K562 (cell line): Measurements from ENCODE around the gene SLC2A9.

ENCODE experiments used
- CTCF ChIP-seq, 3 experiments: IDR thresholded peaks in 2 of 3; conservative IDR thresholded peaks in 1 of 3; 2 replicates each; pipeline ENCODE4 v1.5.1; 2011 to 2012; ENCODE audit warnings: low read length in 3 of 3, mild to moderate bottlenecking in 3 of 3, control low read depth in 2 of 3, improper control_type of control experiment in 1 of 3, inconsistent platforms in 1 of 3, low read depth in 1 of 3, mixed read lengths in 1 of 3, moderate library complexity in 1 of 3; ENCODE audit not compliant: insufficient read depth in 2 of 3
- HMGXB4 ChIP-seq: sonication (generic); formaldehyde crosslinking; IDR thresholded peaks from 2 replicates; pipeline ENCODE4 v1.8.1; 2023; ENCODE audit warnings: mild to moderate bottlenecking, missing genetic modification reagents
- POLR2A ChIP-seq: fragments of 450-650 bp; conservative IDR thresholded peaks from 2 replicates; pipeline ENCODE4 v1.6.1; 2016
- RAD21 ChIP-seq, 2 experiments: fragments of 250-450 bp in 1 of 2; fragments of 450-650 bp in 1 of 2; sonication (Bioruptor Pico) in 1 of 2; formaldehyde crosslinking in 1 of 2; IDR thresholded peaks in 1 of 2; conservative IDR thresholded peaks in 1 of 2; 2 replicates each; pipeline versions ENCODE4 v1.4.0 to v1.8.0; 2020 to 2022; ENCODE audit warnings: mild to moderate bottlenecking in 2 of 2, moderate library complexity in 1 of 2

GRCh38 chr4:9820343-9820742 is 201.0 kb downstream of the SLC2A9 start:
- no peak for TF ChIP-seq CTCF (IDR thresholded peaks at IDR 0.05 in 2 of 3, conservative IDR thresholded peaks at IDR 0.05 in 1 of 3; ENCODE audit: insufficient read depth in 2 of 3, low read depth in 1 of 3, low read length in 3 of 3)
- TF ChIP-seq POLR2A = no peak
- TF ChIP-seq HMGXB4 (CRISPR knock-in tag) = no peak
- no peak for TF ChIP-seq RAD21 (CRISPR knock-in tag; conservative IDR thresholded peaks at IDR 0.05 in 1 of 2, IDR thresholded peaks at IDR 0.05 in 1 of 2)
